Islet of Langerhans (tissue), 1 donor: ENCODE measurements around the gene NDUFS8.

Source experiments
- FAIRE-seq: peaks from one replicate; lab custom pipeline; 2011; peaks lifted over from hg19 to GRCh38; lab: Jason Lieb, UNC

Gene NDUFS8

GRCh38 chr11:68083517-68083916 lies 53.0 kb downstream of the NDUFS8 start:
- no peak for FAIRE-seq
